Activated naive CD4-positive, alpha-beta T cell (primary cell): ENCODE measurements around the gene LATS2.

Experiments
- DNase-seq, 4 experiments: peaks; one replicate each; lab custom pipeline; 2025; lab: John Stamatoyannopoulos, UW

LATS2 gene

DNA sequence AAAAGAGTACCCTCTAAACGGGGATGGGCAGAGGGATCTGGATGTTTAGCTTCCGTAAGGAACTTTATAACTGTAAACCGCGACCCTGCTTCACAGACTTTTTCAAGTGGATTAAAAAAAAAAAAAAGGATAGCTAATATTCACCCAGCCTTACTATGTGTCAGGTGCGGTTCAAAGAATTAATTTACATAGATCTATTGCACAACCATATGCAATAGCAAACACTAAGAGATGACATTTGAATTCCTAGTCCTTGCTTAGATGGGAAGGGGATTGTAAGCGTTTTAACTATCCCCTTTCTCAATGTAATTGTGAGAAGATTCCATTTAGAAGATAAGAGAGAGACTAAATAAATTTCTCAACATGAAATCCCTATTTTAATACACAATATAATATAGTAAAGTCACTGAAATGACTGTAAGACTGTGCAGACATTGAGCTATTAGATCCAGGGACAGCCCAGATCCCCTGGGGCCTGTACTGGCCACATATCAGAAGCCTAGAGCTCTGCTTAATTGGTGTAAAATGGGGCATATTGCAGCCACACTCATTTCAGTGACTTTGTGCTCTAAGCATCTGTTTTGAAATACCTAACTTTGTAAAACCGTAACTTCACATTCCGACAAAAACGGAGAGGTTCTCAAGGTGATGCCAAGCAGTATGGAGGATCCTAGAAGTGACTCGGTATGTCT, 13.6 kb downstream of the LATS2 start:
- DNase-seq = no peak

DNA sequence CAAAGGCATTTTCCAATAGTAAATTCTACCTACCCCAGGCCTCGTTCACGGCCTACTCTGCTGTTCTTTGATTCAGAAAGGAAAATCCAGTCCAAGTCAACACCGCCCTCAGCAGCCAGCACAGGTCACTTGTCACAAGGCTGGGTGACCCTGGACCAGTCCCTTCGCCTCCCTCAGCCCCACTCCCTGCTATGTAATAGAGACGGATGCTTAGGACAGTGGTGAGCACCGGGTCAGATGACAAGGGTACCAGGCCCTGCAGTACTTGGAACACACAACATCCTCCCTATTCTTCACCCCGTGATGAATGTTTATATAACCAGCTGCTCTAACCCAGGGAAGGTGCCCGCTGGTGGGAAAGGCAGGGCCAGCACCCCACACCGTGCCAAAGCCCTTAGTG, 14.3 kb downstream of the LATS2 start:
- DNase-seq = no peak

DNA sequence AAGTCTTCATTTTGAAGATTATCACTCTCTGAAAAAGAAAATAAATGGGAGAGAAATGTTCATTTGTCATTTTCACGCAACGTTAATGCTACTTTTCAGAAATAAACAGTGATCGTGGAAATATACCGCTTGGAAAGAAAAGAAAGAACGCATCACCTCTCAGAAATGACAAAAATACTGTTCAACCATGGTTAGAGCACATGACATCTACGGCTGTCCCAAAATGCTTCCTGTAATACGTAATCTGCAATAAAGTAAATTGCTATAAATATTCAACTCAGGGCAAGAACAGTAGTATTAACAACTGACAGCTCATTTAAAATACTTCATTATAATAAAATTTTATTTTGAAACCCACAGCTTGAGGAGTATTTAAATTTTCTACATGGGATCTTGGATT, 15.2 kb downstream of the LATS2 start:
- no peak for DNase-seq

DNA sequence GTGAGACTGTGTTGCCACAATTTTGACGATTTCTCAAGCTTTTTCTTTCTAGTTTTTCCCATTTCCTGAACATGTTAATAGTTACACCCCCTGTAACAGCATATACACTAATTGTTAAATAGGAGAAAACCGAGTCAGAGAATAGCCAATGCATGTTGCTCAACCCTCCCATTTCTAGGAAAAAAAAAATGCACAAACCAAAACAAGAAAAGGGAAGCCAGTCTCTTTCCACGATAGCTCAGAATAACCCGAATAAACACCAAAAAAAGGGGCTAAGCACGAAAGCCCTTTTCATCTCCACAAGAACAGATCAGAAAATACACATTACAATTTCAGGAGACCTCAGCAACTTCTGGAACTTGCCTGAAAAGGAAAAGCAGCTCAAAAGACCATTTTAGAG, 16.3 kb downstream of the LATS2 start:
- DNase-seq = no peak

DNA sequence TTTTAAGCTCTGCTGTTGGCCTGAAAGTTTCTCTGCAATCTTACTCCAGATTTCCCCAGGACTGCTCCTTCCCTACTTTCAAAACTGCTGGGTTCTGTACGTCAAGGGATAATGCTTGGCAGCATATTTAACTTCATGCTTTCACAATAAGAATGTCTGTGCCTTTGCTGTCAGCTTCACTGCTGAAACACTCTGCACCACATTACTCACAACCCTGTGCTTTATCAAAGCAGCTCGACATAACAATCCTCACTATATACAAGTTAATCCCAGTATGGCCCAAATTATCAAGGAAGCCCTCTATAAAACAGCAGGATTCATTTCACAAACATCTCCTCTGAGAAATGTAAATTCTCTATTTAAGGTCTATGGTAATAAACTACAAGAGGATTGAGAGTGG, 17.5 kb downstream of the LATS2 start:
- DNase-seq = no peak

DNA sequence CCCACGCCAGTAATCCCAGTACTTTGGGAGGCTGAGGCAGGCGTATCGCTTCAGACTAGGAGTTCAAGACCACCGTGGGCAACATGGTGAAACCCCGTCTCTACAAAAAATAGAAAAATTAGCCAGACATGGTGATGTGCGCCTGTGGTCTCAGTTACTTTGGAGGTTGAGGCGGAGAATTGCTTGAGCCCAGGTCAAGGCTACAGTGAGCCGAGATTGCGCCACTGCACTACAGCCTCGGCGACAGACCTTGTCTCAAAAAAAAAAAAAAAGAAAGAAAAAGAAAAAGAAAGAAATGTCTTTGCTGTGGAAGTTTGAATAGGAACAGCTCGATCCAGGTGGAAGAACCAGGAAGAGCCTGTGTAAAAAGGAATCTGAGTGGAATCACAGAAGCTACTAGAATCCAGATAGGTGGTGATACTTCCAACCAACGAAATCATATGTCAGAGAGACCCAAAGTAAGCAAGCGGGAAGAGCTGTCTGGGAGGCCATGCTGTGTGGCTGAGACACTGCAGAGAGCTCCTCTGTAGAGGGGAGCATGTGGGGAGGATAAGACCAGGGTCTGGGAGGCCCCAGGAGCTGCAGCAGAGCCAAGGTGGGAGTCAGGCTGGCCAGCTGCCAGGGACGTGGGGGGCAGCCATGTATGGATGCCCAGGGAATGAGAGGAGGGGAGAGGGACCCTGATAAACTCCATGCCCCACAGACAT, 21.1 kb downstream of the LATS2 start:
- DNase-seq = no peak

DNA sequence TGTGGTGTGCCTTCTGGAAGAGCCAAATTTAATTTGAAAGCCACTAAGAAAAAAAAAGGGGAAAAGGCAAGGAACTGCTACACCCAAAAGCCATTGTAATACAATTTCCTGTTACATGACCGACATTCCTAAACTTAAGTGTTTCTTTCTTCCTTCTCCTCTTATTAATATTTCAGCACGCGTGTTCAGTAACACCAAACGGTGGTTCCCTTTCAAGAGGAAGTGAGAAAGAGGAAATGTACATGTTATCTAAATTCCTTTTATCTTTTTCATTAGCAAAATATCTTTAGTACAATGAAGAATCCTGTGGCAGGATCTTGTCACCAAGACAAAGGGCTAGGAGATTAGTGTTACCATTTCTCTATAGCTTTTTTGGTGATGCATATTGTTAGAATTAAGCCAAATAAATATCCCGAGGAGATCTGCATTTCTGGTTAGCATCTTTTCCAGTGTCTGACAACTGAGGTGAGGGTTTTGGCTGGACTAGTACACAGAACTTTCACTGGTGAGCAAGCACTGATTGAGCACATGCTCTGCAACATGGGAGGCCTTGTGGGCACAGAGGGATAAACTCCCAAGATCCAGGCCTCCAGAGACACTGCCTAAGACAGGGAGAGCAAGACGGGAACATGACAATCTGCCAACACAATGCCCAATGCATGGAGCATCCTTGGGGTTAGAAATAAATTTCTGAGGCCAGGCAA, 22.1 kb downstream of the LATS2 start:
- no peak for DNase-seq

DNA sequence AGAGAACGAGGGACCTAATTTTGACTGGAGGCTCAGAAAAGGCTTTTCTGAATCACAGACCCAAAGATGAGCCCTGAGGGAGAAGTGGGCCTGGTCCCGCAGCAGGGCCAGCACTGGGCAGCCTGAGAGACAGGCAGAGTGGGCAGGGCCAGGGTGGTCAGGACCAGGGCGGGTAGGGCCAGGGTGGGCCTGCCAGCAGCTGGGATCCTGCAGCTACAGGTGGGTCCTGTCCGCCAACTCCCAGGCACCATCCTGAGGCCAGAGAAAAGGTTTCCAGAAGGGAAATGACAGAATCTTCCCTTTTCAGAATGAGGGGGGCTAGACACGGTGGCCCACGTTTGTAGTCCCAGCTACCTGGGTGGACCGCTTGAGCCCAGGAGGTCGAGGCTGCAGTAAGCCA, 23.7 kb downstream of the LATS2 start:
- DNase-seq = no peak

DNA sequence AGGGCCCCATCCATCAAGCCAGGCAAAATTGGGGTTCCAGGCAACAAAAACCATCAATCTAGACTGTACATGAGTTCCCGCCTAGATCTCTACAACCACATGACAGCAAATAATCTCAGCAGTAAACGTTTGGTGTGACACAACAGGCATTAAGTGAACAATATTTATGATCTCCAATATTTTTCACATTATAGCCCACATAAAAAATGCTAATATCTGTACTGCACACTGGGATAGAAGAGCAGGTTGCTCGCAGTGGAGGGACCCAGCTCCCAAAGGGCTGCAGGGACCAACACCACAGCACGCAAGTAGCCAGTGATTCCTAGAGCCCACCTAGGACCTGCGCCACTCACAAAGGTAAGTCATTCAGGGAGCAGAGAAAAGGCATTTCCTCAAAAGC, 25.9 kb downstream of the LATS2 start:
- DNase-seq = no peak

DNA sequence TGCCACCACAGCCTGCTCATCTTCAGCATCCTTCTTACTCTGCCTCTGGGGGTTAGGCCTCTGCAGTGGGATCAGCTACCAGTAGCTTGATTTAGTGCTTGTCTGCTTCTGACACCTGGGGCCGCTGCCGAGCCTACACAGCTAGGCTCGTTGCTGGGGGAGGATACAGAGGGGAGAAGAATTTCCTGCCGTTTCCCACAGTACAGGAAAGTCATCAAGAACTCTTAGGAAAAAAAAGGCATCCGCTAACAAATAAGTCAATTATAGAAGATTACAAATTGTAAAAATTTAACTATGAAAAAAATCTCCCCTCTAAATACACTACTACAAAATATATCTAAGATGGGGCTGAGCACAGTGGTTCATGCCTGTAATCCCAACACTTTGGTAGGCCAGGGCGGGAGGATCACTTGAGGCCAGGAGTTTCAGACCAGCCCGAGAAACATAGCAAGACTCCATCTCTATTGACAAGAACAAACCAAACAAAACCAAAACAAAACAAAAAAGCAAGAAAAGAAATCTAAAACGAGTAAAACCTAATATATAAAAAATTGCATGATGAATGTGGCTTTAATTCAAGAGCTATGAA, 26.7 kb downstream of the LATS2 start:
- no peak for DNase-seq

DNA sequence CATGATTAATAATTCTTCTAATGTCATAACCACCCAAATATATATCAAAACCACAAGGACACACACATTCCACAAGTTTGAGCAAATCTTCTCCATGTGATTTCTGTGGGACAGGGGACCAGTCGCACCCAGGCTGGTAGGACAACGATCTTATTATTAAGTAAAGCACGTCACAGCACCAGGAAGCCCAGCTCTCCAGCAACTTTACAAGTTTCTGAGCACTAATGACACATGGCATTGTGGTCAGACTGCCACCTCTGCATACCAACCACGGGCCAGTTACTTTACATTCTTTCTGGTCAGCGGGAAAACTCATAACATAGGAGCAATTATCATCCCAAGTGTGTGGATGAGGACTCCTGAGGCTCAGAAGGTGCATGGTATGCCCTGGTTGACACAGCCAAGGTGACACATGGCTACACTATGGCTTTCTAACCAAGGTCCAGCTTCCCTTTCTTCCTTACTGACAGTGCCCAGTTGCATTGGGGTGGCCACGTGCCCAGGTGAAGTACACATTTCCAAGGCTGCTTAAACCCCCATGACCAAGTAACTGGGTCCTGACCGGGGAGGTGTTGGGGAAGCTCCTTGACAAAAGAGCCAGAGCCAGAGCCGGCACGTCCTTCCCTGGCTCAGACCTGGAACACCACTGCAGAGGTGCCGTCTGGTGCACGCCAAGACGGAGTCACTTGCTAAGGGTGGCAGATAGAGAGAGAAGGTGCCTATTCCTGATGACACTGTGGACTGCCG, 27.4 kb downstream of the LATS2 start:
- no peak for DNase-seq

DNA sequence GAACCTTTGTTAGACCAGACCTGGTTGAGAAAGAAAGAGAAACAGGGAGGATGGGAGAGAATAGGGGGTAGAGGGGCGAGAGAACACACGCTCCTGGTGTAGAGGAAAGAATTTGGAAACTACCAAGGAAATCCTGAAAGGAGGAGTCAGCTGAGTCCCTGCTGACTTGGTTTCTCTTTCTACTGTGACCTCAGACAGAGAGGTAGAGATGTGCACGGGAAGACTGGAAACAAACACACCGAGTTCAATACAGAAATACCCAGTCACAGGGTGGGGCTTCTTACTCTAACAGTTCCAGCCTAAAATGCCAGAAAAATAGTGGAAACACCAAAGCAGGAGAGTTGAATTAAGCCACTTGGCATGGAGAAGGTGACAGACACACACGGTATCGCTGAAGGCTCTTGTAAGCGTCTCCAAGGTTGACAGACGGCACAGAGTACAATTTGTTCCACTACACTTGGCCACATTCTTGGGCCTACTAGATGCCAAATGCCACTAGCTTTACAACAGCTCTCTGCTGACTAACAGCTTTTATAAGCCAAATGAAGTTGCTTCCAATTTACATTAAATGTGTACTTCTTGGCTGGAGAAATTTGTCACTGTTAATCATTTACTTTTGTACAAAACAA, 28.1 kb downstream of the LATS2 start:
- no peak for DNase-seq

DNA sequence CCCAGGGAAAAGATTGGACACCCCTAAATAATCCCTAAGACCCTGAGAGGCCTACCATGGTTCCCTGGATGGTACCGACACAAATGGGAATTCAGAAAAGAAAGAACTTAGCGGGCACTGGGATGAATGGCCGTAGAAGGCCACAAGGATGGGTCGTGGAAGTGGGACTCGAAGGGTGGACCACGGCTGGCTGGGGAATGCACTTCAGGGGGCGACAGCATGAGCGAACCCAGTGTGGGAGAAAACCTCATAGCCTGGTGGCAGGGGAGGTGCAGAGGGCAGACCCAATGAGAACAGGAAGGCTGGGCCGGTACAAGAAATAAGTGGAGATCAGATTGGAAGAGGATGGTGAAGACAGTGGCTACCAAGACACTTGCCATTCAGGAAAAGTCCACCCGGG, 28.7 kb downstream of the LATS2 start:
- DNase-seq = no peak

DNA sequence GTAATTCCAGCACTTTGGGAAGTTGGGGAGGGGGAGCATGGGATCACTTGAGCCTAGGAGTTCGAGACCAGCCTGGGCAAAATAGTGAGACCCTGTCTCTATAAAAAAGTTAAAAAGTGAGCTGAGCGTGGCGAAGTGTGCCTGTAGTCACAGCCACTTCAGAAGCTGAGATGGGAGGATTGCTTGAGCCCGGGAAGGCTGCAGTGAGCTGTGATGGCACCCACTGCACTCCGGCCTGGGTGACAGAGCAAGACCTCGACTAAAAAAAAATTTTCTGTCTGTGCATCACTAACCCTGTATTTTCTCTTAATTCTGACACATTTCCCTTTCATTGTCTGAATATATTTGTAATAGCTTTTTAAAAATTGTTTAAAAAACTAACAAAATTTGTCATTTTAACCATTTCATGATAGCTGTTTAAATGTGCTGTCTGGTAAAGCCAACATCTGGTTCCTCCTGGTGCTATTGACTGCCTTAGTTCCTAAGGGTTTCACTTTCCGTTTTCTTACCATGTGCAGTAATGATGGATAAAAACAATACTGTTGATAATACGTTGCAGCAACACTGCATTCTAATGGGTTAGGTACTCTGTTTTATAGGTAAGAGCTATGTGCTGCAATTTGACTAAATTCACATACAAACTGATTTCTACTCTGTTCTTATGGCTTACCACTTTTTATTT, 29.7 kb downstream of the LATS2 start:
- no peak for DNase-seq

DNA sequence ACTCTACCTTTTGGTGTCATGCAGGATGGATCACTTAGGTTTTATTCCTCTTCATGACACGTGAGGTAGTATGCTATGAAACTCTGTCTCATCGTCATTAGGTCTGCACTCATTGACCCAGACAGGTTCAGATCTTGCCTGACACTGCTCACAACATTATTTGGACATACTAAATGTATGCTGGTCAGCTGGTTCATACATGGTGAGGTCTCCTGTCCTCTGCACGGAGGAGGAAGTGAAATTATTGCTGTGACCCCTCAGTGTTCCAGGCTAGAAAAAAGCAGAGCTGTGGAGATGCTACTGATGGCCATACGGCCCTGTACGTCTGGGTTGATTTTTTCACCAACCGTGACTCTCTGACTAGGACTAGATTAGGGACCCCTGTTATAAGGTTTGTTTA, 35.8 kb downstream of the LATS2 start:
- DNase-seq = no peak

DNA sequence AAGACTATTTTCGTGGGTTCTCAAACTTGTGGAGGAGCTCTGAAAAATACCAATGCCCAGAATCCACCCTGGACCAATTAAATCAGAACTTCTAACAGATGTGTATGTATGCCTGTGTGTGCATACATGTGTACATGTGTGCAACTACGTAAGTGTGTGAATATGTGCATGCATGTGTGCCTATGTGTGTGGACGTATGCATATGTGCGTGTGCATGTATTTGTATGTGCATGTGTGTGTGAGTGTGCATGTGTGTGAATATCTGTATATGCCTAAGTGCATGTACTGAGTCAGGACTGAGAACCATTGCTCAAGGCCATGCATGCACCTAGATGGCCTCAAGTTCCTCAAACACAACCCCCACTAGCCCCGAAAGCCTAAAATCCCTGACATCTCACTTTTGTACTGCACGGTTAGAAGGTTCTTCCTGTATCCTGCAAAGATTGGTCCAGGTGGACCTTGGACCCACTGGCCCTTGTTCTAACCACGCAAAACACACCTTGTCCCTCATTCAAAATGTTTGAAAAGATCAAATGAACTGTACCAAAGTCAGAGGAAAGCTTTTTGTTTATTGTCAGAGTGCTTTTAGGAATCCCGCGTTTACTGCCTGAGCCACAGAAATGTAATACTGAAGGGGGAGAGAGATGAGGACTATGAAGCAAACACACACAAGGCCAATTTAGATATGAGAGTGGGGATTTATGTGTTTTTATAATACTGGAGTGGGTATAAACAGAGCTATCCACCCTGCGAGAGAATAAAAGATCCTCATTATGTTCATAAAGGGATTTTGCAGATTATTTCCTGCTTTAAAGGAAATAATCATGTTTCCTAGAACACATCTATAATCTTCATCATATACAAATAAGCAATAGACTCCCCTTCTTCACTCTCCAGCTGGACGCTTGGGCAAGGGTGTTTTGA, 39.1 kb downstream of the LATS2 start:
- DNase-seq = no peak

DNA sequence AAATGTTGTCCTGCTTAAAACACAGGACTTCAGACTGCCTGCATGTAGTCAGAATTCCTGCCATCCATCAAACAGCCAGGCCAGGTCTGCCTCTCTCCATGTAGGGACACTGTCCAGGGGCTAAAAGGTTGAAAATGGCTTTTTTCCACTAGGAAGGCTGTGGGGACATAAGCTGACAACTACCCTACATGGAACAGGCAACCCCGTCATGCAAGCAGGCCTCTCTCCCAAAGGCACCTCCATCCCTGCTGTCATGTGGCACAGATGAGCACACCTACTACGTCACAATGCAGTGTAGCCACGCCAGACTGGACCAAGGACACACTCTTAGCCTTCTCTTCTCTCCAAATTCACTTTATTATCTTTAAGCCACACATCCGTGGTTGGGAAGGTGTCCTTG, 40.8 kb downstream of the LATS2 start:
- DNase-seq = no peak

DNA sequence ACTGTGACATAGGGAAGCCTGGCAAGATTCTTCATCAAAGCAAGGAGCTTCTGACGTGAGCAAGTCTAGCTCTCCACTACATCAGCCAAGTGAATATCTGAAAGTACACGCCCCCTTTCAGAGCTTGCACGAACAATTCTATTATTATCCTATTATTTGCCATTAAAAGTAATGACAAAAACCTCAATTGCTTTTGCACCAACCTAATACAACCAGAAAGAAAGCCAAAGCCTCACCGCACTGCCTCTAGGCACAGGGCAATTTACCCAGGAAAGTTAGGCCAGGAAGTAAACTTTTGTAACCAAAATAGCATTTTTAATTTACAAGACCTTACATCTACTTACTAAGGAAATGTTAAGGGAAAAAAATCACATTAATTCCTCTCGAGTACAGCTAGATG, 41.2 kb downstream of the LATS2 start:
- DNase-seq = no peak

DNA sequence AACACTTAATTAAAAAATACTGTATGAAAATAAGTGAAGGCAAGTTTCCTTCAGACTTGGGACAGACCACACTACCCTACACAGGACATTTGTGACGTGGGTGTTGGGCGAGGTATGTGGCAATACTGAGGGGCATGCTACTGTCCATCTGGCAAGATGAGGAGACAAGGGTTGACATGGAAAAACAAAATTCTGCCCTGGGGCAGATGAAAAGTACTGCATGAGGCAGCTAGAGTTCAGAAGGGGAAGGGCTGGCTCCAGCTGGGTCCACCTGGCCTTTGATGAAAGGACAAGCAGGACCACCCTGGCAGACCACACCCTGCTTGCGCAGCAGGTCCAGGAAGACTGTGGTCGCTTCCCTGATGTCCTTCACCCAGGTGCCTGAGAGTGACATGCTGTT, 43.2 kb downstream of the LATS2 start:
- no peak for DNase-seq

DNA sequence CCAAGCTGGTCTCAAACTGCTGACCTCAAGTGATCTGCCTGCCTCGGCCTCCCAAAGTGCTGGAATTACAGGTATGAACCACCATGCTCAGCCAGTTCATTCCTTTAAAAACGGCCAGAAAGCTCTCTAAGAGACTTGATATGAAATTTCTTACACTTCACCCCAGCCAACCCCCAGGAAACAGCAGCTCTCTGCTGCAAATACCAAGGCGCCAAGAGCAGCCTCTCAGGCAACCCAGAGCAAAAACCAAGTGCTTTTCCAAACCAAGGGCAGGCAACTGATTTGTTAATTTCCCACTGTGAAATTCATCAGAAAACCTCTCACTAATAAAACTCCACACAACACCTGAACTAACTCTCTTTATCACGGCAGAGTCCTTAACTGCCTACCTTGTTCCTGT, 44.9 kb downstream of the LATS2 start:
- no peak for DNase-seq
